HL-60 (cell line): Measurements from ENCODE around the gene RP9.

Experiments
- CTCF ChIP-seq: IDR thresholded peaks from one replicate; pipeline ENCODE4 v1.5.1; 2011; ENCODE audit warnings: low read length, control low read depth, inconsistent platforms; ENCODE audit not compliant: insufficient read depth
- GABPA ChIP-seq: IDR thresholded peaks from 2 replicates; pipeline ENCODE4 v1.6.1; 2012; ENCODE audit warnings: low read depth
- POLR2AphosphoS5 ChIP-seq: IDR thresholded peaks from 2 replicates; pipeline ENCODE4 v1.6.1; 2012; ENCODE audit warnings: low read depth
- REST ChIP-seq: IDR thresholded peaks from 2 replicates; pipeline ENCODE4 v1.6.1; 2012; ENCODE audit warnings: low read depth; ENCODE audit not compliant: insufficient replicate concordance
- SPI1 ChIP-seq: IDR thresholded peaks from 2 replicates; pipeline ENCODE4 v1.6.1; 2012; ENCODE audit warnings: low read depth, mild to moderate bottlenecking, borderline replicate concordance

GRCh38 chr7:33044986-33045385, 64.2 kb downstream of the RP9 start:
- TF ChIP-seq CTCF (no peak), POLR2AphosphoS5 (no peak), GABPA (no peak), REST (no peak), SPI1 (no peak)
